Hepatic stellate cell (primary cell): ENCODE data around the gene KCNJ16.
A peak's percentile ranks its signal among the peaks of the same experiment; 100 is the strongest.

Experiments
- DNase-seq: peaks from one replicate; pipeline ENCODE4 v3.0.0; 2011; ENCODE audit warnings: low spot score

The KCNJ16 gene

GRCh38 chr17:70169709-70170597, 94.9 kb downstream of the KCNJ16 start:
- peak; percentile 16 for DNase-seq

- no peak for DNase-seq
Observed at GRCh38 chr17:70171159-70171558, 96.1 kb downstream of the KCNJ16 start.

- DNase-seq: no peak
Observed at GRCh38 chr17:70172449-70172848, 97.4 kb downstream of the KCNJ16 start.

- DNase-seq: no peak
Observed at GRCh38 chr17:70172923-70173322, 97.9 kb downstream of the KCNJ16 start.

GRCh38 chr17:70173681-70174080, 98.7 kb downstream of the KCNJ16 start:
- no peak for DNase-seq

- no peak for DNase-seq
Observed at GRCh38 chr17:70181376-70181775, 106.4 kb downstream of the KCNJ16 start.

GRCh38 chr17:70181866-70182265, 106.8 kb downstream of the KCNJ16 start:
- DNase-seq: no peak

- DNase-seq: no peak
Observed at GRCh38 chr17:70183508-70183907, 108.5 kb downstream of the KCNJ16 start.

- DNase-seq: no peak
Observed at GRCh38 chr17:70184207-70184606, 109.2 kb downstream of the KCNJ16 start.

GRCh38 chr17:70184770-70185169, 109.7 kb downstream of the KCNJ16 start:
- DNase-seq: peak; percentile 17
